H1 (cell line): ENCODE measurements around the gene HNF1A. TPM values are rescaled to one million over a fixed set of nuclear protein-coding genes. Genes with fewer than 3 reads are reported as not detected.
"Not testable (repeated sequence)": the region's sequence is repeated elsewhere in the genome, so short reads cannot be mapped to it uniquely, and the experiment has no call there.

Source experiments
- CTCF ChIA-PET: fragments of 300-600 bp; sonication (Branson Sonifier 250); formaldehyde crosslinking; loops from one replicate; lab custom pipeline; 2021; ENCODE audit not compliant: partially characterized antibody; lab: Charles Lee
- POLR2A ChIA-PET: fragments of 300-600 bp; sonication (Branson Sonifier 250); formaldehyde crosslinking; loops from one replicate; lab custom pipeline; 2021; ENCODE audit warnings: inconsistent platforms; ENCODE audit not compliant: partially characterized antibody; lab: Charles Lee
- DNase-seq, 2 experiments: peaks; one replicate each; pipeline versions ENCODE4 v3.0.0 to v3.0.0-alpha.2; 2010 to 2022; ENCODE audit warnings: low spot score in 2 of 2, low read depth in 1 of 2, mixed read lengths in 1 of 2
- FAIRE-seq: peaks from 2 replicates; lab custom pipeline; 2011; peaks lifted over from hg19 to GRCh38; lab: Jason Lieb, UNC
- H2AFZ ChIP-seq: 2 replicates; pipeline ENCODE4 v1.8.1; 2012; ENCODE audit warnings: low read length, inconsistent platforms
- H2AK5ac ChIP-seq: 2 replicates; pipeline ENCODE4 v1.6.1; 2013; ENCODE audit warnings: low read depth, low read length
- H2BK120ac ChIP-seq: replicated peaks from 2 replicates; pipeline ENCODE3; 2013; ENCODE audit warnings: low read depth, low read length, inconsistent platforms
- H2BK12ac ChIP-seq: 2 replicates; pipeline ENCODE4 v1.6.1; 2013; ENCODE audit warnings: low read depth, low read length
- H2BK15ac ChIP-seq: 2 replicates; pipeline ENCODE4 v1.6.1; 2013; ENCODE audit warnings: low read length
- H2BK20ac ChIP-seq: 2 replicates; pipeline ENCODE4 v1.6.1; 2013; ENCODE audit warnings: low read length
- H2BK5ac ChIP-seq: 2 replicates; pipeline ENCODE4 v1.6.1; 2013; ENCODE audit warnings: low read depth, low read length
- H3K14ac ChIP-seq: 2 replicates; pipeline ENCODE4 v1.6.1; 2013; ENCODE audit warnings: inconsistent platforms; ENCODE audit not compliant: insufficient read length
- H3K18ac ChIP-seq: 2 replicates; pipeline ENCODE4 v1.6.1; 2013; ENCODE audit warnings: low read length; ENCODE audit errors: extremely low read depth
- H3K23ac ChIP-seq: 2 replicates; pipeline ENCODE4 v1.6.1; 2013; ENCODE audit warnings: inconsistent platforms; ENCODE audit not compliant: insufficient read length
- H3K23me2 ChIP-seq: 2 replicates; pipeline ENCODE4 v1.6.1; 2013; ENCODE audit warnings: low read depth, low read length
- H3K27ac ChIP-seq: 2 replicates; pipeline ENCODE4 v1.6.1; 2011; ENCODE audit warnings: low read depth, low read length, inconsistent platforms
- H3K27me3 ChIP-seq, 4 experiments: replicated peaks in 1 of 4; 1 replicate in 1 of 4; 2 replicates in 3 of 4; pipeline versions ENCODE4 v1.6.1 to v1.8.1; 2011 to 2013; ENCODE audit warnings: low read length in 3 of 4, mild to moderate bottlenecking in 3 of 4, inconsistent platforms in 2 of 4, mixed read lengths in 2 of 4, moderate library complexity in 1 of 4; ENCODE audit not compliant: control insufficient read depth in 3 of 4, insufficient read depth in 3 of 4; ENCODE audit errors: extremely low read depth in 1 of 4
- H3K36me3 ChIP-seq, 4 experiments: 2 replicates each; pipeline versions ENCODE4 v1.6.1 to v1.8.1; 2011 to 2013; ENCODE audit warnings: mild to moderate bottlenecking in 4 of 4, low read length in 3 of 4, moderate library complexity in 2 of 4, control low read depth in 1 of 4, inconsistent platforms in 1 of 4; ENCODE audit not compliant: insufficient read depth in 4 of 4, control insufficient read depth in 2 of 4
- H3K4ac ChIP-seq: replicated peaks from 2 replicates; pipeline ENCODE3; 2013; ENCODE audit warnings: low read length, low read depth, mixed read lengths, inconsistent platforms; ENCODE audit not compliant: insufficient read length
- H3K4me1 ChIP-seq, 4 experiments: replicated peaks in 1 of 4; 1 replicate in 1 of 4; 2 replicates in 3 of 4; pipeline versions ENCODE4 v1.6.1 to v1.8.1; 2011 to 2013; ENCODE audit warnings: low read length in 3 of 4, inconsistent platforms in 2 of 4, mixed read lengths in 1 of 4; ENCODE audit not compliant: insufficient read depth in 4 of 4, control insufficient read depth in 3 of 4
- H3K4me2 ChIP-seq, 2 experiments: 2 replicates each; pipeline versions ENCODE4 v1.6.1 to v1.8.1; 2011 to 2013; ENCODE audit warnings: low read depth in 2 of 2, low read length in 2 of 2, control low read depth in 1 of 2, inconsistent platforms in 1 of 2, mild to moderate bottlenecking in 1 of 2; ENCODE audit not compliant: insufficient read depth in 1 of 2
- H3K4me3 ChIP-seq, 4 experiments: fragments of 200-600, 300-600 bp in 1 of 4; sonication (generic), shearing (Covaris generic), sonication (Bioruptor Twin) in 1 of 4; 2 replicates each; pipeline versions ENCODE4 v1.5.1 to v1.8.1; 2011 to 2016; ENCODE audit warnings: low read length in 4 of 4, low read depth in 3 of 4, control low read depth in 2 of 4, inconsistent platforms in 2 of 4, mild to moderate bottlenecking in 2 of 4, mixed read lengths in 1 of 4, moderate library complexity in 1 of 4; ENCODE audit not compliant: insufficient read depth in 2 of 4; ENCODE audit errors: extremely low read depth in 1 of 4
- H3K56ac ChIP-seq: replicated peaks from 2 replicates; pipeline ENCODE3; 2013; ENCODE audit warnings: low read depth, mild to moderate bottlenecking, mixed read lengths, low read length, inconsistent platforms; ENCODE audit not compliant: insufficient read length
- H3K79me1 ChIP-seq: 2 replicates; pipeline ENCODE4 v1.6.1; 2013; ENCODE audit warnings: low read depth, low read length, control low read depth
- H3K79me2 ChIP-seq, 2 experiments: 2 replicates each; pipeline versions ENCODE4 v1.6.1 to v1.8.1; 2012 to 2013; ENCODE audit warnings: low read length in 2 of 2, mild to moderate bottlenecking in 2 of 2, inconsistent platforms in 1 of 2; ENCODE audit not compliant: insufficient read depth in 2 of 2, control insufficient read depth in 1 of 2
- H3K9ac ChIP-seq, 4 experiments: replicated peaks in 1 of 4; 1 replicate in 1 of 4; 2 replicates in 3 of 4; pipeline versions ENCODE4 v1.6.1 to v1.8.1; 2011 to 2013; ENCODE audit warnings: low read depth in 3 of 4, low read length in 3 of 4, control low read depth in 2 of 4, mild to moderate bottlenecking in 2 of 4, moderate library complexity in 2 of 4, inconsistent platforms in 1 of 4; ENCODE audit errors: extremely low read depth in 1 of 4
- H3K9me3 ChIP-seq, 2 experiments: 2 replicates each; pipeline versions ENCODE4 v1.6.1 to v1.8.1; 2012 to 2013; ENCODE audit warnings: mild to moderate bottlenecking in 2 of 2, moderate library complexity in 2 of 2, control low read depth in 1 of 2, inconsistent platforms in 1 of 2, low read depth in 1 of 2, low read length in 1 of 2, mixed read lengths in 1 of 2; ENCODE audit not compliant: insufficient read depth in 2 of 2
- H4K20me1 ChIP-seq, 2 experiments: replicated peaks in 1 of 2; 2 replicates each; pipeline versions ENCODE3 to v1.8.1; 2011 to 2013; ENCODE audit warnings: inconsistent platforms in 2 of 2, low read length in 2 of 2, mild to moderate bottlenecking in 1 of 2; ENCODE audit not compliant: insufficient read depth in 2 of 2, control insufficient read depth in 1 of 2
- H4K5ac ChIP-seq: 2 replicates; pipeline ENCODE4 v1.6.1; 2013; ENCODE audit warnings: low read length, low read depth, mixed read lengths, inconsistent platforms; ENCODE audit not compliant: insufficient read length
- H4K8ac ChIP-seq: 2 replicates; pipeline ENCODE4 v1.8.0; 2013; ENCODE audit warnings: mild to moderate bottlenecking, moderate library complexity, low read length, inconsistent platforms; ENCODE audit not compliant: insufficient read depth; ENCODE audit errors: extremely low read depth
- H4K91ac ChIP-seq: replicated peaks from 2 replicates; pipeline ENCODE3; 2013; ENCODE audit warnings: low read length, mixed read lengths, inconsistent platforms; ENCODE audit not compliant: insufficient read length
- WGBS, 2 experiments: shearing (Covaris generic) in 1 of 2; methylation state at CpG; one replicate each; pipeline versions ENCODE4 v1.1.6 to v1.1.7; 2013 to 2015; ENCODE audit warnings: low lambda C conversion rate in 2 of 2, mixed read lengths in 2 of 2, inconsistent platforms in 1 of 2, low coverage in 1 of 2, missing lambda C conversion rate in 1 of 2; ENCODE audit not compliant: insufficient replicate concordance in 2 of 2, insufficient coverage in 1 of 2, insufficient read length in 1 of 2; ENCODE audit errors: extremely low coverage in 1 of 2, missing lambda C conversion rate in 1 of 2; 5-methylcytosine and 5-hydroxymethylcytosine counted together
- polyA plus RNA-seq, 7 experiments: library from polyadenylated mRNA; depleted of rRNA in 3 of 7; stranded (reverse) in 5 of 7; unstranded in 2 of 7; fragments of >200 nt in 5 of 7; fragments of 200-250 nt in 2 of 7; gene quantifications; 1 replicate in 5 of 7; 2 replicates in 1 of 7; 4 replicates in 1 of 7; pipeline versions ENCODE4 v1.2.1 to v1.2.3, GENCODE V29; 2011 to 2013; ENCODE audit warnings: missing spikeins in 2 of 7, mixed read lengths in 2 of 7
- total RNA-seq: library from RNA; stranded (reverse); fragmentation: NEBNext Ultra II Directional; extraction: Animal tissue kit (Norgen Biotek cat#: 25700); gene quantifications from 2 replicates; pipeline ENCODE4 v1.2.1, GENCODE V29; 2021

Gene HNF1A
- total and polyA plus RNA-seq, 2 of the 8 experiments (the other 6 are each of a cell fraction or from before 2014, with no cell fraction given) = not detected

DNA sequence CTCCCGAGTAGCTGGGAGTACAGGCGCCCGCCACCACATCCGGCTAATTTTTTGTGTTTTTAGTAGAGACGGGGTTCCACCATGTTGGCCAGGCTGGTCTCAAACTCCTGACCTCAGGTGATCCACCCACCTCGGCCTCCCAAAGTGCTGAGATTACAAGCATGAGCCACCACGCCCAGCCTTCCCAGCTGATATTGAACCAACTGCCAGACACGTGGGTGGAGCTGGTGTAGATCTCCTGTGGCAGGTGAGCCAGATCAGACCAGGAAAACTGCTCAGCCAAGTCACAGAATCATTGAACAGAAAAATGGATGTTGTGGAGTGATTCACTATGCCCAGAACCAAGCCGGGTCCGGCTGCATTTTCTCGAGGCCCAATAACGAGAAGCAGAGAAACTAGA is 69.1 kb downstream of the HNF1A start:
- H3K23me2 ChIP-seq, H4K8ac ChIP-seq, H3K9me3 ChIP-seq, H2BK15ac ChIP-seq, H3K4me3 ChIP-seq, H3K27me3 ChIP-seq, H3K4ac ChIP-seq, H3K4me2 ChIP-seq, H2BK12ac ChIP-seq, H3K36me3 ChIP-seq, H3K18ac ChIP-seq, H2BK20ac ChIP-seq, H3K14ac ChIP-seq, FAIRE-seq, H4K20me1 ChIP-seq, H2AFZ ChIP-seq, H3K4me1 ChIP-seq, H3K56ac ChIP-seq, H4K91ac ChIP-seq, H3K79me2 ChIP-seq, H4K5ac ChIP-seq, H2BK5ac ChIP-seq, H3K27ac ChIP-seq, POLR2A ChIA-PET, H3K9ac ChIP-seq, H2BK120ac ChIP-seq, H2AK5ac ChIP-seq, H3K79me1 ChIP-seq, DNase-seq, H3K23ac ChIP-seq: not testable (repeated sequence)
- 88% methylated on average over 12 of the region's 12 CpGs; no CpG with 5 or more reads in 1 of the 2 experiments for WGBS, 2 experiments
- CTCF ChIA-PET = interaction anchor here (0.7 to 2.0 kb wide), 5 partner anchors 13 to 397 kb away, joined by 3 to 10 read pairs (median 3); no protein-coding TSS in a partner anchor
